Muscle layer of colon (tissue), 2 donors: ENCODE data around the gene ANXA1.

Experiments
- H3K27ac ChIP-seq: one replicate; pipeline ENCODE4 v1.7.0; 2013; ENCODE audit warnings: low read depth, mild to moderate bottlenecking, low read length, moderate library complexity
- H3K27me3 ChIP-seq, 2 donors: one replicate each; pipeline ENCODE4 v1.7.0; 2013; ENCODE audit warnings: low read length in 2 of 2, mild to moderate bottlenecking in 2 of 2; ENCODE audit not compliant: insufficient read depth in 2 of 2, control insufficient read depth in 1 of 2
- H3K36me3 ChIP-seq: one replicate; pipeline ENCODE4 v1.7.0; 2013; ENCODE audit warnings: mild to moderate bottlenecking, low read length; ENCODE audit not compliant: insufficient read depth
- H3K4me1 ChIP-seq: one replicate; pipeline ENCODE4 v1.7.0; 2013; ENCODE audit warnings: mild to moderate bottlenecking, low read length; ENCODE audit not compliant: insufficient read depth
- H3K4me3 ChIP-seq, 2 donors: one replicate each; pipeline ENCODE4 v1.7.0; 2013; ENCODE audit warnings: low read length in 2 of 2, low read depth in 1 of 2, mild to moderate bottlenecking in 1 of 2, moderate library complexity in 1 of 2
- H3K9ac ChIP-seq: one replicate; pipeline ENCODE4 v1.7.0; 2013; ENCODE audit warnings: low read length
- H3K9me3 ChIP-seq: one replicate; pipeline ENCODE4 v1.7.0; 2013; ENCODE audit warnings: mild to moderate bottlenecking, low read length
- donor health status: abdominal sarcoma.
- donor health status: Adenocarcinoma of cecum.

Gene ANXA1

GRCh38 chr9:73156865-73157187, 5.2 kb downstream of the ANXA1 start:
- H3K4me1 ChIP-seq, result peaks cover 24% of the 10 kb centered on the region
- H3K9ac ChIP-seq, result no peak overlapping the region
- no peak overlapping the region for H3K4me3 ChIP-seq
- no peaks in the 10 kb centered on the region for H3K27me3 ChIP-seq
- H3K36me3 ChIP-seq, result peaks cover 37% of the 10 kb centered on the region
- H3K27ac ChIP-seq, result no peak overlapping the region
- H3K9me3 ChIP-seq, result no peaks in the 10 kb centered on the region

DNA sequence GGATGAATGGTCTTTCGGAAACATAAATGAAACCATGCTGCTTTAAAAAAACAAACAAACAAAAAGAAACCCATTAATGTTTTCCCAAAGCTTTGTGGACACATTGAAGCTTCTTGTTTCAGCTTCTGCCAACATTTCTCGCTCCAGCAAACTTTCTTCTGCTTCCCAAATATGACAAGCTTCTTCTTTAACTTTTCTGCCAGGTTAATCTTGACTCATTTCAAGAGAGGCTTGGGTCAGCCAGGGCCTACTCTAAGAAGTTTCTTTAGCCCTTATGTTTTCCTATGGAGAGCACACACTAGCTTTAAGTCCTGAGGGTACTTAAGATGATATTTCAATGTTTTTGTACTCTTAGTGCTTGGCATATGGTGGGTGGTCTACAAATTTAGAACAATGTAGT, 6.1 kb downstream of the ANXA1 start:
- no peak overlapping the region for H3K9ac ChIP-seq
- H3K27ac ChIP-seq, result no peak overlapping the region
- H3K4me3 ChIP-seq, result no peak overlapping the region
- no peaks in the 10 kb centered on the region for H3K9me3 ChIP-seq
- H3K36me3 ChIP-seq, result peaks cover 42% of the 10 kb centered on the region
- peaks cover 24% of the 10 kb centered on the region for H3K4me1 ChIP-seq
- no peaks in the 10 kb centered on the region for H3K27me3 ChIP-seq

DNA sequence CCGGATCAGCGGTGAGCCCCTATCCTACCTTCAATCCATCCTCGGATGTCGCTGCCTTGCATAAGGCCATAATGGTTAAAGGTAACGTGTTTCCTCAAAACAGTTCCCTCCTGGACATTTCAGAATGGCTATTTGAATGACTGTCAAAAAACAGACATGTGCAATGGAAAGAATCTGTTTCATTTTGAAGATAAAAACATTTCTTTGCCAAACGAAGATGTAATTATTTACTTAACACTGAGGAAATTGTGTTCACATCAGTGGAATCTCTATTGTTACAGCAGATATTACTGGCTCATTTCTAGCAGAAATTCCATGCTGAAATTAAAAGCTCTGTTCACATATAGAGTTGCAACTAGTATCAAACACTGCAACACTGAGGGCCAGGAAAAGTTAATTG, 7.1 kb downstream of the ANXA1 start:
- Histone ChIP-seq H3K27ac (no peak overlapping the region), H3K36me3 (peaks cover 50% of the 10 kb centered on the region), H3K4me3 (no peak overlapping the region), H3K9ac (no peak overlapping the region), H3K4me1 (peaks cover 24% of the 10 kb centered on the region), H3K9me3 (no peaks in the 10 kb centered on the region), H3K27me3 (no peaks in the 10 kb centered on the region)

- Histone ChIP-seq H3K4me1 (peaks cover 9% of the 10 kb centered on the region), H3K9ac (no peak overlapping the region), H3K4me3 (no peak overlapping the region), H3K27ac (no peak overlapping the region), H3K27me3 (no peaks in the 10 kb centered on the region), H3K36me3 (peaks cover 56% of the 10 kb centered on the region), H3K9me3 (no peaks in the 10 kb centered on the region)
Measured at GRCh38 chr9:73160868-73161267, 9.2 kb downstream of the ANXA1 start.

DNA sequence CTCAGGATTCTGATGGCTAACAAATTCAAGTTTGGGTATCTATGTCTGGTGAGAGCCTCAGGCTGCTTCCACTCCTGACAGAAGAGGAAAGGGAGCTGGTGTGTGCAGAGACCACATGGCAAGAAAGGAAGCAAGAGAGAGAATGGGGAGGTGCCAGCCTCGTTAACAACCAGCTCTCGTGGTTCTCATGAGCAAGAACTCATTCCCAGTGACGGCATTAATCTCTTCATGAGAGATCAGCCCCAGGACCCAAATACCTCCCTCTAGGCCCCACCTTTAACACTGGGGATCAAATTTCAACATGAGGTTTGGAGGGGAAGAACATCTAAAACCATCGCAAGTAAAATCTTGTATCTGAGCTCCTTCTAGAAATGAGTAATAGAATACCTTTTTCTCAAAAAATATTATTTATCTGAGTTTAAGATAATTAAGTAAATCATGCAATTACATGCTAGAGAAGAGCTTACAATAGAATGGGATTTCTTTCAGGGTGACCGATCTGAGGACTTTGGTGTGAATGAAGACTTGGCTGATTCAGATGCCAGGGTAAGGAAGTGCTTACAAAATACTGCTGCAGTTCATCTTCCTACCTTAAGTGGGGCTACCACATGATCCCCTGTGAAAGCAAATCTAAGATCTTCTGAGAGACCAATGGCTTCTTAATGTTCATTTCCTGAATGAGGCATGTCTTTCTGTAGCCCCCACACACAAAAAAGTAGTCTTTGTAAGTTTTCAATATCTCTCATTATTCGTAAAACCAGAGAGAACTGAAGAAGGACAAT, 11.5 kb downstream of the ANXA1 start:
- no peak overlapping the region for H3K4me3 ChIP-seq
- no peaks in the 10 kb centered on the region for H3K27me3 ChIP-seq
- H3K9ac ChIP-seq, result no peak overlapping the region
- no peaks in the 10 kb centered on the region for H3K4me1 ChIP-seq
- no peak overlapping the region for H3K27ac ChIP-seq
- H3K36me3 ChIP-seq, result peaks cover 75% of the 10 kb centered on the region
- H3K9me3 ChIP-seq, result no peaks in the 10 kb centered on the region

- Histone ChIP-seq H3K9me3 (no peaks in the 10 kb centered on the region), H3K36me3 (peaks cover 59% of the 10 kb centered on the region), H3K27ac (no peak overlapping the region), H3K4me3 (no peak overlapping the region), H3K27me3 (no peaks in the 10 kb centered on the region), H3K4me1 (no peaks in the 10 kb centered on the region), H3K9ac (no peak overlapping the region)
Measured at GRCh38 chr9:73165911-73166310, 14.2 kb downstream of the ANXA1 start.

- no peaks in the 10 kb centered on the region for H3K27me3 ChIP-seq
- H3K27ac ChIP-seq, result no peak overlapping the region
- peaks cover 54% of the 10 kb centered on the region for H3K36me3 ChIP-seq
- no peaks in the 10 kb centered on the region for H3K9me3 ChIP-seq
- no peak overlapping the region for H3K9ac ChIP-seq
- no peaks in the 10 kb centered on the region for H3K4me1 ChIP-seq
- no peak overlapping the region for H3K4me3 ChIP-seq
Measured at GRCh38 chr9:73166468-73166867, 14.8 kb downstream of the ANXA1 start.

DNA sequence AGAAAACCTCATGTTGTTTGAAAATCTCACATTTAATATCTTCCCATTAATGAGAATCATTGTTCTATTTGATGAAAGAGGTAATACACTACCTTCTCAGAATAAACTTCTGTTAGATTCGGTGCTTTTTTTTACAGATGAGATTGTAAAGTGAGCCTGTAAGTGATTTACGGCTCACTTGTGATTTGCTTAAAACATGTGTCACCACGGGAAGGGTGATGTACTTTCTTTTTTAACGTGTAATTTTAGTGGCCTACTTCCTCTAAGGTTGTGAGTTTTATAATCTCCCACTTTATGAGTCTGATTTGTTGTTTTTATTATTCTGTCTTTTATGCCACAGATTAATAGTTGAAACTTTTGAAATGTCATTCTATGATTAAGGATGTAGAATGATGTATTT, 15.9 kb downstream of the ANXA1 start:
- Histone ChIP-seq H3K27ac (no peak overlapping the region), H3K36me3 (peaks cover 49% of the 10 kb centered on the region), H3K27me3 (no peaks in the 10 kb centered on the region), H3K9me3 (no peaks in the 10 kb centered on the region), H3K4me3 (no peak overlapping the region), H3K9ac (no peak overlapping the region), H3K4me1 (no peaks in the 10 kb centered on the region)

DNA sequence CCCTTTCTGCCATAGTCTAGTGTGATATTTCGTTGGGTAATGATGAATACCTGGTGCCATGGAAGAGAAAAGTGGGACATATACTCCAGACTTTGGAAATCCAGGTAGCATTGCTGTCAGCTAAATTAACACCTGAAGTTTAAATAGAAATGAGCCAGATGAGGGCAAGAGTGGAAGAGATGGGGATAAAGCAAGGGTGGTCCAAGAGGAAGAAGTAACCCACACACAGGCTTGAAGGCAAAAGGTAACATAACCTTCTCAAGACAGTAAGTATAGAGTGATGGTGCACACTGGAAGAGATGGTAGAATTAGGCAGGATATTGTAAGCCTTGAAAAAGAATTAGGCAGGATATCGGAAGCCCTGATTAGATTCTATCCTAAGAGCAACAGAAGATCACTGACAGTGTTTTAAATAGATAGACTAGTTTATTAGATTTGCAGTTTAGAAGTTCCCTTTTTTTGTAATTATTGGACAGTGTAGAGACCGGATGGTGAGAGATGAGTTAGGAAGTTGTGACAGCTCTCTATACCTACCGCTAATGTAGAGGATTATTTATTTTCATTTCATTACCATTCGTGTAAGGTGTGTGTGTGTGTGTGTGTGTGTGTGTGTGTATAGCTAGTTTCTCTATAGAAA, 16.8 kb downstream of the ANXA1 start:
- Histone ChIP-seq H3K27me3 (no peaks in the 10 kb centered on the region), H3K4me3 (no peak overlapping the region), H3K36me3 (peaks cover 41% of the 10 kb centered on the region), H3K27ac (no peak overlapping the region), H3K4me1 (no peaks in the 10 kb centered on the region), H3K9me3 (no peaks in the 10 kb centered on the region), H3K9ac (no peak overlapping the region)

DNA sequence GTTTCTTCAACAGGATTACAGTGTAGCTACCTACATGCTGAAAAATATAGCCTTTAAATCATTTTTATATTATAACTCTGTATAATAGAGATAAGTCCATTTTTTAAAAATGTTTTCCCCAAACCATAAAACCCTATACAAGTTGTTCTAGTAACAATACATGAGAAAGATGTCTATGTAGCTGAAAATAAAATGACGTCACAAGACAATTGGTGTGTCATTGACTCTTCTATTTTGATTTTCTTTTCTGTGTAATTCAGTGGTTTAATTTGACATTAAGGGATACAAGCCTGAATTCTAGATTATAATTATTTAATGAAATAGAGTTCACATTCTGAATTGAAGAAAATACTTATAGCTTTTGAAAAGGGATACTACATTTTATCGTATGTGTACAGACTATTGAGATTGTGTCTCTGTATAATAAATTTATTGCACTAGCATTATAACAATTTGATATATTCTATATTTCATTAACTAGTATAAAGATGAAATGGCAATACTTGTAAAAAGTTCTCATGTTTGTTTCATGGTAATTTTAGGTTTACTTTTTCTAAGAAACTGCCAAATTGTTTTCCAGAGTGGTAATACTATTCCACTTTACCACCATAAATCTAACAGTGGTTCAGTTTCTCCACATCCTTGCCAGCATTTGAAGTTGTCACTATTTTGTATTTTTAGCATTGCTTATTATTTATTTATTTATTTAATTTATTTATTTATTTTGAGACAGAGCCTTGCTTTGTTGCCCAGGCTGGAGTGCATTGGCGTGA, 18.7 kb downstream of the ANXA1 start:
- Histone ChIP-seq H3K9me3 (no peaks in the 10 kb centered on the region), H3K4me1 (no peaks in the 10 kb centered on the region), H3K4me3 (no peak overlapping the region), H3K9ac (no peak overlapping the region), H3K27me3 (no peaks in the 10 kb centered on the region), H3K36me3 (peaks cover 31% of the 10 kb centered on the region), H3K27ac (no peak overlapping the region)

DNA sequence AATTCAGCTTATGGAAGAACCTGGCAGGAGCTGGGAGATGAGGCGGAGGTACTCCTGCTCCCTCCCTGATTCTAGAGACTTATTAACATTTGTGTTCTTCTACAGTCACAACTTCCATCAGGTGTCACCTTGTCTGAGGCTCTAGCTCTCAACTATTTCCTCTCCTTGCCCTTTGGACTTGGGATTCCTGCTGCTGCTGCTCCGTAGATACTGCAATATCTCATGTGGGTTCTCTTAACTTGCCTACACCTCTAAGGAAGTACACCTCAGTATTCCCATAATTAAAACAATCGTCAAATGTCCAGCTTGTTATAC, 21.2 kb downstream of the ANXA1 start:
- H3K9me3 ChIP-seq, result no peaks in the 10 kb centered on the region
- H3K4me1 ChIP-seq, result no peaks in the 10 kb centered on the region
- H3K36me3 ChIP-seq, result peaks cover 7% of the 10 kb centered on the region
- H3K4me3 ChIP-seq, result no peak overlapping the region
- H3K27me3 ChIP-seq, result no peaks in the 10 kb centered on the region
- H3K9ac ChIP-seq, result no peak overlapping the region
- no peak overlapping the region for H3K27ac ChIP-seq
